T-cell (primary cell): Measurements from ENCODE around the gene EFNB1. TPM values are rescaled to one million over a fixed set of nuclear protein-coding genes. Genes with fewer than 3 reads are reported as not detected.
"Not testable (repeated sequence)": the region's sequence is repeated elsewhere in the genome, so short reads cannot be mapped to it uniquely, and the experiment has no call there.

Experiments
- ATAC-seq, 4 experiments: fragments of 200-7000 bp in 3 of 4; fragments of 150-1000 bp in 1 of 4; cut with Tn5 transposase; replicated peaks in 1 of 4; 1 replicate in 3 of 4; 2 replicates in 1 of 4; pipeline ENCODE4 v1.10.0; 2021; ENCODE audit warnings: moderate library complexity in 3 of 4, mild to moderate bottlenecking in 2 of 4, moderate number of reproducible peaks in 1 of 4
- CTCF ChIA-PET, 2 donors: fragments of 300-600 bp; sonication (Branson Sonifier 250); formaldehyde crosslinking; loops; one replicate each; lab custom pipeline; 2022; ENCODE audit warnings: antibody characterized with exemption in 2 of 2; lab: Charles Lee
- POLR2A ChIA-PET, 2 donors: fragments of 300-600 bp; sonication (Branson Sonifier 250); formaldehyde crosslinking; loops; one replicate each; lab custom pipeline; 2022; ENCODE audit warnings: antibody characterized with exemption in 2 of 2; lab: Charles Lee
- DNase-seq, 35 experiments: peaks; one replicate each; pipeline versions ENCODE4 v3.0.0 to v3.0.0-alpha.2; 2013 to 2023
- H3K27ac ChIP-seq: one replicate; pipeline ENCODE4 v1.5.1; 2013; ENCODE audit warnings: low read length
- H3K27me3 ChIP-seq, 2 experiments: replicated peaks in 1 of 2; 1 replicate in 1 of 2; 2 replicates in 1 of 2; pipeline versions ENCODE4 v1.6.1 to v1.7.0; 2013; ENCODE audit warnings: low read length in 1 of 2, mixed read lengths in 1 of 2; ENCODE audit not compliant: control insufficient read depth in 2 of 2, insufficient read depth in 2 of 2; ENCODE audit errors: extremely low read depth in 1 of 2
- H3K36me3 ChIP-seq, 2 donors: 1 replicate in 1 of 2; 2 replicates in 1 of 2; pipeline versions ENCODE4 v1.6.1 to v1.7.0; 2013; ENCODE audit warnings: low read length in 1 of 2; ENCODE audit not compliant: control insufficient read depth in 2 of 2, insufficient read depth in 1 of 2; ENCODE audit errors: extremely low read depth in 1 of 2
- H3K4me1 ChIP-seq, 2 experiments: 1 replicate in 1 of 2; 2 replicates in 1 of 2; pipeline versions ENCODE4 v1.6.1 to v1.7.0; 2013; ENCODE audit warnings: low read length in 2 of 2, mixed read lengths in 1 of 2; ENCODE audit not compliant: insufficient read depth in 2 of 2, control insufficient read depth in 1 of 2; ENCODE audit errors: extremely low read depth in 1 of 2
- H3K4me3 ChIP-seq, 2 donors: 1 replicate in 1 of 2; 2 replicates in 1 of 2; pipeline versions ENCODE4 v1.5.1 to v1.7.0; 2013; ENCODE audit warnings: mild to moderate bottlenecking in 2 of 2, low read length in 1 of 2, moderate library complexity in 1 of 2; ENCODE audit not compliant: control insufficient read depth in 1 of 2; ENCODE audit errors: extremely low read depth in 1 of 2
- H3K9me3 ChIP-seq: 2 replicates; pipeline ENCODE4 v1.7.0; 2013
- H3K27ac Mint-ChIP-seq, 2 donors: one replicate each; pipeline ENCODE4 v1.8.0; 2020 to 2021; ENCODE audit warnings: mild to moderate bottlenecking in 2 of 2, mixed read lengths in 2 of 2
- H3K27me3 Mint-ChIP-seq, 2 donors: one replicate each; pipeline ENCODE4 v1.8.0; 2021 to 2022; ENCODE audit warnings: mixed read lengths in 2 of 2
- H3K36me3 Mint-ChIP-seq: one replicate; pipeline ENCODE4 v1.8.0; 2021; ENCODE audit warnings: mixed read lengths
- H3K4me1 Mint-ChIP-seq, 3 donors: one replicate each; pipeline ENCODE4 v1.8.0; 2020 to 2022; ENCODE audit warnings: mixed read lengths in 3 of 3, mild to moderate bottlenecking in 1 of 3
- H3K4me3 Mint-ChIP-seq, 3 donors: one replicate each; pipeline ENCODE4 v1.8.0; 2020 to 2022; ENCODE audit warnings: mild to moderate bottlenecking in 3 of 3, mixed read lengths in 3 of 3, moderate library complexity in 3 of 3
- H3K9me3 Mint-ChIP-seq, 3 donors: one replicate each; pipeline ENCODE4 v1.8.0; 2020 to 2022; ENCODE audit warnings: mixed read lengths in 3 of 3
- WGBS: methylation state at CpG from one replicate; pipeline ENCODE4 v1.1.5; 2013; ENCODE audit warnings: missing lambda C conversion rate; ENCODE audit not compliant: insufficient coverage; 5-methylcytosine and 5-hydroxymethylcytosine counted together
- total RNA-seq, 35 experiments: library from RNA in 6 of 35; stranded (reverse) in 6 of 35; fragments of 120-200 nt in 1 of 35; gene quantifications; one replicate each; pipeline versions ENCODE4 v1.2.1 to v1.2.4 and lab custom pipeline; 2013 to 2026

Gene EFNB1
- total RNA-seq, 5 donors from 2014 or later (not counting 1 experiment from before 2014, with no cell fraction given): 3.9 to 7.8 (median 7.4) TPM

GRCh38 chrX:68794461-68794860 lies 34.4 kb upstream of the EFNB1 start:
- Mint-ChIP-seq H3K4me1 (peaks cover 0 to 9% (median 0%) of the 10 kb centered on the region in 3 donors), H3K4me3 (no peak overlapping the region), H3K9me3 (peaks cover 0 to 10% (median 2%) of the 10 kb centered on the region in 3 donors), H3K36me3 (no peaks in the 10 kb centered on the region), H3K27ac (no peak overlapping the region), H3K27me3 (peaks cover 0 to 28% of the 10 kb centered on the region in 2 donors)
- no peaks in the 10 kb centered on the region for H3K36me3 ChIP-seq
- ChIA-PET CTCF (no interaction called here), POLR2A (no interaction called here)
- no CpG with 5 or more reads among the region's 4 CpGs for WGBS
- ATAC-seq: no peak
- H3K4me1 ChIP-seq: no peaks in the 10 kb centered on the region
- H3K9me3 ChIP-seq: no peaks in the 10 kb centered on the region
- DNase-seq: no peak
- H3K27me3 ChIP-seq: no peaks in the 10 kb centered on the region
- no peak overlapping the region for H3K27ac ChIP-seq
- no peak overlapping the region for H3K4me3 ChIP-seq

- Histone ChIP-seq H3K27me3 (no peaks in the 10 kb centered on the region), H3K36me3 (no peaks in the 10 kb centered on the region), H3K9me3 (no peaks in the 10 kb centered on the region), H3K27ac (no peak overlapping the region), H3K4me3 (no peak overlapping the region), H3K4me1 (no peaks in the 10 kb centered on the region)
- H3K4me1 Mint-ChIP-seq: peaks cover 0 to 9% (median 0%) of the 10 kb centered on the region in 3 donors
- no peak for ATAC-seq
- POLR2A ChIA-PET: interaction anchor here in 1 of 2 donors (0.6 kb wide), 1 partner anchor 12 kb away, joined by 3 read pairs; no protein-coding TSS in a partner anchor
- no peak overlapping the region for H3K4me3 Mint-ChIP-seq
- H3K27ac Mint-ChIP-seq: no peak overlapping the region
- WGBS: 20% methylated on average over 1 of the region's 3 CpGs
- peaks cover 0 to 16% (median 2%) of the 10 kb centered on the region in 3 donors for H3K9me3 Mint-ChIP-seq
- no peaks in the 10 kb centered on the region for H3K36me3 Mint-ChIP-seq
- DNase-seq: no peak
- peaks cover 7 to 31% of the 10 kb centered on the region in 2 donors for H3K27me3 Mint-ChIP-seq
- CTCF ChIA-PET: no interaction called here
Measured at GRCh38 chrX:68795741-68796140, 33.1 kb upstream of the EFNB1 start.

GRCh38 chrX:68798400-68798799 lies 30.4 kb upstream of the EFNB1 start:
- H3K4me1 Mint-ChIP-seq, H3K36me3 Mint-ChIP-seq, CTCF ChIA-PET, H3K27me3 ChIP-seq, H3K9me3 ChIP-seq, DNase-seq, H3K27ac ChIP-seq, H3K27ac Mint-ChIP-seq, POLR2A ChIA-PET, ATAC-seq, H3K36me3 ChIP-seq, H3K4me1 ChIP-seq, H3K4me3 Mint-ChIP-seq, H3K4me3 ChIP-seq: not testable (repeated sequence)
- Mint-ChIP-seq H3K27me3 (peaks cover 9 to 24% of the 10 kb centered on the region in 2 donors), H3K9me3 (peaks cover 0 to 16% (median 2%) of the 10 kb centered on the region in 3 donors)

DNA sequence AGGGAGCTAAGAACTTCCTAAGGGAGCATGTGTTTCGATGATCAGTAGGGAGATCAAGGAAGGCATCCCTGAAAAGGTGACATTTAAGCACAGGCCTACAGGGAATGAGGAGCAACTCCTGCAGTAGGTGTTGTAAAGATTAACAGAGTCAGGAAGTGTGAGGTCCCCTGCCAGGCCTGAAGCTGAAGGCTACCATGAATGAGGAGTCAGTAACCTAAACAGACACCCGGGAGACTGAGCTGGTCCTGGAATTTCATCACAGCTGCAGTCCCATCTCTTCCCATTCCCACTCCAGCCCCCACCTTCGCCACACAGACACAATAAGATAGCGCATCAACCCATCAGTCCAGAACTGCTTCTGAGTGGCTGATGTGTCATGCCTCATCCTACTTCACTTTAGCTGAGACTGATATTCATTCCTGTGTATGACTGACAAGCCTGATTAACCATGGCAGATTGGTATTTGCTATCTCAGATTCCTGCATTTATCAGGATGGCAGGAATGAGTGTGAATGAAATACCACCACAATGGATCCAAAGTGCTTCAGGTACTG lies 27.0 kb upstream of the EFNB1 start:
- peaks cover 0 to 16% (median 2%) of the 10 kb centered on the region in 3 donors for H3K9me3 Mint-ChIP-seq
- Histone ChIP-seq H3K9me3 (no peaks in the 10 kb centered on the region), H3K4me1 (no peaks in the 10 kb centered on the region), H3K36me3 (no peaks in the 10 kb centered on the region), H3K27me3 (no peaks in the 10 kb centered on the region), H3K27ac (no peak overlapping the region), H3K4me3 (no peak overlapping the region)
- DNase-seq: no peak
- POLR2A ChIA-PET: no interaction called here
- H3K36me3 Mint-ChIP-seq: no peaks in the 10 kb centered on the region
- CTCF ChIA-PET: no interaction called here
- no peak for ATAC-seq
- peaks cover 12 to 17% of the 10 kb centered on the region in 2 donors for H3K27me3 Mint-ChIP-seq
- H3K4me3 Mint-ChIP-seq: no peak overlapping the region
- H3K27ac Mint-ChIP-seq: no peak overlapping the region
- WGBS: 76% methylated on average over 3 of the region's 4 CpGs
- H3K4me1 Mint-ChIP-seq: no peaks in the 10 kb centered on the region

DNA sequence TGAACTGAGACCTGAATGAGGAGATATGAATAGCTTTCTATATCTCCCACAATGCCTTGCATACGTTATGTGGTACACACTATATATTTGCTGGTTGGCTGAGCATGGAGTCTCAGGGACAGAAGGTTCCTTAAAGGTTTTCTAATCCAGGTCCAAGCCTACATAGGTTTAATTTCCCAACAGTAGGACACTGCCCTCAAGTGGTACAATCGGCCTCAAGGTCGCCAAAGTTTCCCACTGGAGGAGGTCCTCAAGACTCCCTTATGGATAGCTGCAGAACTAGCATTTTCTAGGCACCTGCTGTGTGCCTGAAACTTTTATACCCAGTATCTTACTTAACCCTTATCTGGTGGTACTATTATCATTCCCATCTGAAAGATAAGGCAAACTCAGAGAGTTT lies 21.0 kb upstream of the EFNB1 start:
- no peak for ATAC-seq
- CTCF ChIA-PET: interaction anchor here in 1 of 2 donors (1.0 kb wide), 1 partner anchor 75 kb away, joined by 4 read pairs; no protein-coding TSS in a partner anchor
- peaks cover 11 to 21% of the 10 kb centered on the region in 2 donors for H3K27me3 Mint-ChIP-seq
- POLR2A ChIA-PET: no interaction called here
- Histone ChIP-seq H3K4me3 (no peak overlapping the region), H3K27me3 (no peaks in the 10 kb centered on the region), H3K4me1 (no peaks in the 10 kb centered on the region), H3K36me3 (no peaks in the 10 kb centered on the region), H3K27ac (no peak overlapping the region), H3K9me3 (no peaks in the 10 kb centered on the region)
- no peak overlapping the region for H3K4me3 Mint-ChIP-seq
- H3K4me1 Mint-ChIP-seq: no peaks in the 10 kb centered on the region
- no peak for DNase-seq
- H3K27ac Mint-ChIP-seq: no peak overlapping the region
- no peaks in the 10 kb centered on the region for H3K36me3 Mint-ChIP-seq
- no peaks in the 10 kb centered on the region for H3K9me3 Mint-ChIP-seq
- WGBS: no CpG with 5 or more reads among the region's 3 CpGs

GRCh38 chrX:68808686-68809357 lies 20.0 kb upstream of the EFNB1 start:
- Histone ChIP-seq H3K27ac (no peak overlapping the region), H3K4me1 (no peaks in the 10 kb centered on the region), H3K27me3 (no peaks in the 10 kb centered on the region), H3K4me3 (no peak overlapping the region), H3K9me3 (no peaks in the 10 kb centered on the region), H3K36me3 (no peaks in the 10 kb centered on the region)
- Mint-ChIP-seq H3K27ac (no peak overlapping the region), H3K27me3 (peaks cover 11 to 17% of the 10 kb centered on the region in 2 donors), H3K4me3 (no peak overlapping the region), H3K4me1 (no peaks in the 10 kb centered on the region), H3K36me3 (no peaks in the 10 kb centered on the region), H3K9me3 (no peaks in the 10 kb centered on the region)
- ChIA-PET CTCF (no interaction called here), POLR2A (no interaction called here)
- DNase-seq: no peak
- no peak for ATAC-seq
- 84% methylated on average over 5 of the region's 6 CpGs for WGBS
